Transverse colon (tissue), 3 donors: Measurements from ENCODE around the gene DNAJB5.

Experiments used
- EP300 ChIP-seq: sonication (generic); formaldehyde crosslinking; IDR thresholded peaks from one replicate; pipeline ENCODE4 v1.6.1; 2017; ENCODE audit warnings: antibody characterized with exemption, low read depth
- TF ChIP-seq, protein P1 (sequence below), 5 experiments: fragments of 200-600 bp in 3 of 5; fragments of 450-650 bp in 2 of 5; sonication (generic) in 3 of 5; IDR thresholded peaks; 1 replicate in 2 of 5; 2 replicates in 3 of 5; pipeline ENCODE4 v1.5.1; 2016 to 2017; ENCODE audit warnings: antibody characterized with exemption in 5 of 5, inconsistent platforms in 3 of 5, mild to moderate bottlenecking in 2 of 5, moderate library complexity in 1 of 5

DNA sequence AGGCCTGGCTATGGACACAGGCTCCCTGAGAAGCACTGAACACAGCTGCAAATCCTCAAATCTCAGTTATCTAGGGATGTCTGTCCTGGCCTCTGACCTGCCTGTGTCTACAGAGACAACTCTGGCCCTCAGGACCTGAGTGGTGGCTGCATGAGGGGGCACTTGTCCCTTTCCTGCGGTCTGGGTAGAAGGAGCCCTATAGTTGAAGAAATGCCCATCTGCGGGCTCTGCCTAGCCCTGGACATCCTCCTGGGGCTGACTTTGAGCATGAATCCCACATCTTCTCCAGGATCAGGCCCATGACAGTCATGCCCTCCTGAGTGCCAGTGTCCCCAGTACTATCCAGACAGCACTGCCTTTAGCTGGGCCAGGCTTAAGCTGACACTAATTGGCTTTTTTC, 10.0 kb downstream of the DNAJB5 start:
- TF ChIP-seq, protein P1, sequence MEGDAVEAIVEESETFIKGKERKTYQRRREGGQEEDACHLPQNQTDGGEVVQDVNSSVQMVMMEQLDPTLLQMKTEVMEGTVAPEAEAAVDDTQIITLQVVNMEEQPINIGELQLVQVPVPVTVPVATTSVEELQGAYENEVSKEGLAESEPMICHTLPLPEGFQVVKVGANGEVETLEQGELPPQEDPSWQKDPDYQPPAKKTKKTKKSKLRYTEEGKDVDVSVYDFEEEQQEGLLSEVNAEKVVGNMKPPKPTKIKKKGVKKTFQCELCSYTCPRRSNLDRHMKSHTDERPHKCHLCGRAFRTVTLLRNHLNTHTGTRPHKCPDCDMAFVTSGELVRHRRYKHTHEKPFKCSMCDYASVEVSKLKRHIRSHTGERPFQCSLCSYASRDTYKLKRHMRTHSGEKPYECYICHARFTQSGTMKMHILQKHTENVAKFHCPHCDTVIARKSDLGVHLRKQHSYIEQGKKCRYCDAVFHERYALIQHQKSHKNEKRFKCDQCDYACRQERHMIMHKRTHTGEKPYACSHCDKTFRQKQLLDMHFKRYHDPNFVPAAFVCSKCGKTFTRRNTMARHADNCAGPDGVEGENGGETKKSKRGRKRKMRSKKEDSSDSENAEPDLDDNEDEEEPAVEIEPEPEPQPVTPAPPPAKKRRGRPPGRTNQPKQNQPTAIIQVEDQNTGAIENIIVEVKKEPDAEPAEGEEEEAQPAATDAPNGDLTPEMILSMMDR (IDR thresholded peaks at IDR 0.05) = no peak
- no peak for TF ChIP-seq EP300
